Hepatocyte (in vitro differentiated cells): ENCODE data around the gene MLST8.

Source experiments
- CTCF ChIP-seq: fragments of 200-600 bp; sonication (generic); IDR thresholded peaks from 2 replicates; pipeline ENCODE4 v1.5.1; 2016; ENCODE audit warnings: antibody characterized with exemption, mild to moderate bottlenecking; ENCODE audit not compliant: poor library complexity
- EZH2 ChIP-seq: fragments of 200-600 bp; sonication (generic); IDR thresholded peaks from 2 replicates; pipeline ENCODE4 v1.6.1; 2016; ENCODE audit warnings: antibody characterized with exemption, mild to moderate bottlenecking, borderline replicate concordance
- EZH2phosphoT487 ChIP-seq: fragments of 200-600 bp; sonication (generic); IDR thresholded peaks from one replicate; pipeline ENCODE4 v1.6.1; 2018; ENCODE audit warnings: antibody characterized with exemption, mild to moderate bottlenecking, low read depth, moderate library complexity; ENCODE audit not compliant: unreplicated experiment, severe bottlenecking

GRCh38 chr16:2162676-2163118 lies 42.6 kb upstream of the MLST8 start:
- TF ChIP-seq CTCF (no peak), EZH2phosphoT487 (no peak), EZH2 (no peak)
